GM19328 (cell line): ENCODE measurements around the gene COPS7B.

ENCODE experiments used
- ATAC-seq: cut with Tn5 transposase; IDR thresholded peaks from one replicate; pipeline ENCODE4 v1.9.1; 2021; ENCODE audit warnings: mild to moderate bottlenecking, moderate library complexity; ENCODE audit not compliant: unreplicated experiment

Gene COPS7B

DNA sequence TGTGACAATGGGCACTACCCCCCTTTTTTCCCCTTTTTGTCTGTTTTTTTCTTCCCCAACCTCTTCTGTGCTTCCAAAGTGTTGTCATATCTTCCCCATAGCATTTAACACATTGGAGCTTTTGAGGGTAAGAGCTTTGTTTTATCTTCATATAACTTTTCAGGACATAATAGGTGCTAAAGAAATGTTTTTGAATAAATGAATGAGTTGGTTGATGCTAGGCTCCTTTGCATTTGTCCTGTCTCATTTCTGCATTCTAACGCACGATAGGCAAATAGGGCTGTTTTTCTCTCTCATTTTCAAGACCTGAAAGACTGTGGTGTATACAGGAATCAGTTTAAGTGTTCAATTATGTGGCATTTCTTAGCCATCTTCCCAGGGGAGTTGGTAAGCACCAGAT is 832 bp upstream of the COPS7B start:
- ATAC-seq, result no peak

DNA sequence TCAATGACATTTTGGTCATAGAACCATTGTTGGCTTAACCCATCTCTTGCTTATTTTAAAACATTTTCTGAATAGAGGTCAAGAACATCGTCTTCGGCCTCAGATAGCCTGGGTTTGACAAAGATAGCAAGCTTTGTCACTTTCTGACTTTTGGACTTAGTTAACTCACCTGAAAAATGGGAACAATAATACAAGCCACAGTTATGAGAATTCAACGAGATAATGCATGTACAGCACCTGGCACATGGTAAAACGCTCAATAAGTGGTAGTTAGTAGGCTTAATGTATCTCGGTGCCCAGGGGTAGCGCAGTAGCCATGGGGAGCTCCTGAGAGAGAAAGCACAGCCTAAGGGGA is 446 bp upstream of the COPS7B start:
- no peak for ATAC-seq

DNA sequence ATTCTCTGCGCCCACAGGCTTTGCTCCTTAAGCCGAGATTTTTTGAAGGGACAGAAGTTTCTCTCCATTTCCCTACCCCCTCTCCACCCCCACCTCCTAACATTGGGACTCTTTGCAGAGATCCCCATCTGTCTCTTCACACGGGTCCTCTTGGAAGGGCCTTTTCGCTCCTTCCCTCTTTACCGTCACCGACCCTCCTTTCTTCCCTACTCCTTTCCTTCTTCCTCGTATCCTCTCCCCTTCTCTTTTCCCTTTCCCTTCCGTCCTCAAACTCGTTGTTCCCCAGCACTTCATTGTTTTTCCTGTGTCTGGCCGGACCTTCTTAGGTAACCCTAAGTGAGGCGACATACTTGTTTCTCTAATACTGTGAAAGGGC is 660 bp downstream of the COPS7B start:
- no peak for ATAC-seq

DNA sequence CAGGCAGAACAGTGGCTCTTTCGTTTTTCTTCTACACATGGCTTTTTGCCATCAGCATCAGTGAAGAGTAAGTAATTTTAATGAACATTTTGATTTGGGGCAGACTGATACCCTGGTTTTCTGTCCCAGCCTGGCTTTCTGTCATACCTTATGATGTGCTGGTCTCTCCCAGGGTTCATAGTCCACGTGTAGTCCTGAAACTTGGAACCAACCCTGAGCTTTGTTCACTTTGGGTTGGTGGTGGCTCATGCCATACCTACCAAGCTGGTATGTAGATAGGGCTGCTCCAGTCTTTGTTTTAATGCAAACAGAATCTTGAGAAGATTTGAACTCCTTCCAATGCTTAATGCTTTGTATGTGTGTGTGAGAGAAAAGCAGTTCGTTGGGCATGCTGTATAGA is 4.9 kb downstream of the COPS7B start:
- no peak for ATAC-seq

DNA sequence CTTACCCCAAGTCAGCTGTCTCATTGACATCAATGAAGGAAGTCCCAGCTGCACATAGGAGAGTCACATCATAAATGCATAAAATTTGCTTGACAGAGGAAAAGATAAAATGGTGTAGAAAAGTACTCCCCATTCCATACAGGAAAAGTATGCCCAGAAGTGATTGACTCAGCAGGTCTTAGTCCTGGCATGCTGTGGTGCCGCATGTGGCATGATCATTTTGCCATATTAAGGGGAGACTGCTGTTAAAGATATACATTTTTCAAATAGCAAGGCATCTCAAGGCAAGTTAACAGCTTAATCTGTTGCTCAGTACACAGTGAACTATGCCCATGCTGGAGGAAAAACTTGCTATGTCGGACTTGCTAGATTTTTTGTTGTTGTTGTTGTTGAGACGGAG is 8.1 kb downstream of the COPS7B start:
- ATAC-seq, result no peak

DNA sequence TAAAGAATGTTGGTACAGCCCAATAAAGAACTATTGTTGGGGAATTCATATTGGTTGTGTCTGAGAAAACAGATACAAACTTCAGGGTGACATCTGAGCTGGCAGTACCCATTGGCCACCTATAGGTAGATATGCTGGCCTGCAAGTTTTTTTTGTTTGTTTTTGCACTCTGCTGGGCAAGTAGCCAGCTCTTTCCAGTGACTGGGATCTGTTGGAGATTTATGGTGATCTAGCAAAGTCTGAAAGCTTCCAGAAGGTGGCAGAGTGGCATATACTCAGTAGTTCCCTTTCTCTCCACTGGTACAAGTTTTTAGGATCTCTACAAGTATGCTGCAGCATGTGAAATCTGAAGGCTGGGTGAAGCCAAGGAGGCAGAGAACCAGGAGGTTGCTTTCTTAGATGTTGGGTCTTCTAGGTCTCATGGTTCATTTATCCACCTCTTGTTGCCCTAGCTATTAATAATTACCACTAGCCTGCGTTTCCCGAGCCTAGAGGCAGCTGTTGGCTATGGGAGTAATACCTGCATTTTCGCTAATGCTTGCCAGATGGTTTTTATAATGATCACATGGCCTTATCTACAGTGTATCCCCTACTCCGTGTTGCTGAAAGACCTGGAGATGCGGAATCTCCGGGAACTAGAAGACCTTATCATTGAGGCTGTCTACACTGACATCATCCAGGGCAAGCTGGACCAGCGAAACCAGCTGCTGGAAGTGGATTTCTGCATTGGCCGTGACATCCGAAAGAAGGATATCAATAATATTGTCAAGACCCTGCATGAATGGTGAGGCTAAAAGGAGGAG is 9.5 kb downstream of the COPS7B start:
- no peak for ATAC-seq

DNA sequence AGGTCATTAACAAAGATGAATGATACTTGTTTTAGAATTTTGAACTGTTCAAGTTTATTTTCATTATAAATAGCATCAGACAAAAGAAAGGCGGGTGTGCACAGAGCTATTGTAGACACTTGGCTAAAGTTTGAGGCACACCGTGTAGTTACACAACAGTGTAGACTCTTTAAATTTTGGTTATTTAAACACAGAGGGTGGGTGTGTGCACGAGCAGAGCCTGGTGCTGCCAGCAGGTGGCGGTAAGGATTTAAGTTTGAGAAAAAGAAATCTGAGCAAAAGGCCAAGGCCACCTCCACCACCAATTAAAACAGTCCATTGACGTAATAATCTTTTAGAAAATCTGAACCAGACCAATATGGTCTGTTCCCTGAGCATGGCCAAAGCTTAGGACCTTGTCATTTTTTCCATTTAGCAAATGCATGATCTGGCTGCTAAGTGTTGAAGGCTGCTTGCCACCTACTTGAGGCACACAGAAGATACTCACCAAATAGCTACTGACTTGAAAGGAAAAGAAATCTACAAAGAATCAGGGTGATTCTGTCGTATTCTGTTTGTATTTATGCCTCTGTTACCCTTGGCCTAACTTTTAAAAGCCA is 14.3 kb downstream of the COPS7B start:
- no peak for ATAC-seq

DNA sequence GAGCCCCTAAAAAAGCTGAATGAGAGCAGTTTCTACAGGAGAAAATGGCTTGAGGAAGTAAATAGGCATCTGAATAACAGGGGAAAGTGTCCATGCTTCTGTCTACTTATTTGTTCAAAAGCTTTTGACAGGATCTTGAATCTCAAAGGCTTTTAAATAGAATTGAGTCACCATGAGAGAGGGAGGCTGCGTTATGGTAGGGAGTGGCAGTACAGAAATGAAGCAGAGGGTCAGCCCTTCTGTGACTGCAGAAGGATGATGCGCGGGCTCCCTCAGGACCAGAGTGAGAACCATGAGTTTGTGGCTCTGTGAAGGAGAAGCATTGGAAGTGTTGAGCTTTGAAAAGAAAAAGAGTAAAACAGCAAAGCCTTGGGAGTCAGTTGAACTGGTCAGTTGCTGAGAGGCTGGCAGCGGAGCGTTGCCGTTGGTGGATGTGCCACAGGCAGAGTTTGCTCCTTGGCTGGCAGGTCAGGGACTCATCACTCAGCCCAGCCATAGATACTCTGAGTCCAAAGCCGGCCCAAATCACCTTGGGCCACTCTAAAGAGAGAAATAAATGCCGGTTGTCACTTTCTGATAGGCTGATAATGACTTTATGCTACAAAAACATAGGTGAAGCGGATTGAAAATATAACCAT is 17.4 kb downstream of the COPS7B start:
- no peak for ATAC-seq

DNA sequence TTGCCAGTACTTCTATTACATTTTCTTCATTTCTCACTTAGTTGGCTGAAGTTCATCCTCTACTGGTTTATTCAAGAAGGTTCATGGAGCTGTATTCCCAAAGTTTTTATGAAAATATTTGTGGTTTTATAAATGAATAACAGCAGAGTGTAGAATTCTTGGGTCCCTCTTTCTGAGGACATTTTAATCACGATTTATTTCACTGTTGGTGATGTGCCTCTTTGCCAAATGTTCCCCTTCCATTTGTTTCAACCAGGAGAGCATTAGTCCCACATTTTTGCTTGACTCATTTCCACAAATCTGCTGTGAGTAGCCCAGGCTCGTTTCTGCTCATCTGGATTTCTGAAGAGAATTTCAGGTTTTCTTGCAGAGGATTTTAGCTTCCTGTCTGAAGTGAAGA is 20.8 kb downstream of the COPS7B start:
- no peak for ATAC-seq

DNA sequence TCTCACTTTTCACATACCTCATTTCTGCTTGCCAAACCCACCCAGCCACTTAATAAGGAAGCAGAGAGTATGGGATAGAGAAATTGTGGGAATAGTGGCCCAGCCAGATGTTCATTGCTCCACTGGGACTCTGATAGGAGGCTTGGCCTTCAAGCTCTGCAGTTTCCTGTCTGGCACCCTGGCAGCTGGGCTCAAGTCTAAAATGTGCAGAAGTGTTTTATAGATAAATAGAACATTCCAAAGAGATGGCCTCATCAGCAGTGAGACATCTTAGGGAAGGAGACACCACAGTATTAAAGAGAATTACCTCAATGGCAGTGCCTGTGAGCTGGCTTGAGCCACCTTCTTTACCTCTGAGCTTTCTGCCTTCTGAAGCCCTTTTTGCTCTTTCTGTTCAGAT is 24.7 kb downstream of the COPS7B start:
- ATAC-seq, result no peak

DNA sequence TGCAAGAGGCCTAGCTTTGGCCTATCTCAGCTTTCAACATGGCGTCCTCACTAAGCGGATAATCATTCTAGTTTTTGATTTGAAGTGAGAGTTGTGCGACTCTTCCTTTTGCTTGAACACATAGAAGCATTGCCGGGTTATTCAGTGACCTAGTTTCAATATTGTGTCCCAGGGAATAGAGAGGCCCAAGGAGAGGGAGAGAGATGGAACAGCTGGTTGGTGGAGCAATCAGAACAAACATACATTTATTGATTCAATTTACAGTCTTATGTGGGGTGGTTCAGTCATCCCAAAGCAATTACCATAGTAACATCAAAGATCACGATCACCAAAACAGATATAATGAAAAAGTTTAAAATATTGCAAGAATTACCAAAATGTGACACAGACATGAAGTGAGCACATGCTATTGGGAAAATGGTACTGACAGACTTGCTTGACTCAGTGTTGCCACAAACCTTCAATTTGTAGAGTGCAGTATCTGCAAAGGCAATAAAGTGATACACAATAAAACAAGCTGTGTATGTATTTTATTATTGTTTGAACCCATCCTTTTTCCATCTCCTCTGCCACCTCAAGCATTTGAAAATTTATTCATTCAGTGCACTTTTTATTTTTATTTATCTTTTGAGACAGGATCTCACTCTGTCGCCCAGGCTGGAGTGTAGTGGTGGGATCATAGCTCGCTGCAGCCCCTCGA is 30.2 kb downstream of the COPS7B start:
- no peak for ATAC-seq

DNA sequence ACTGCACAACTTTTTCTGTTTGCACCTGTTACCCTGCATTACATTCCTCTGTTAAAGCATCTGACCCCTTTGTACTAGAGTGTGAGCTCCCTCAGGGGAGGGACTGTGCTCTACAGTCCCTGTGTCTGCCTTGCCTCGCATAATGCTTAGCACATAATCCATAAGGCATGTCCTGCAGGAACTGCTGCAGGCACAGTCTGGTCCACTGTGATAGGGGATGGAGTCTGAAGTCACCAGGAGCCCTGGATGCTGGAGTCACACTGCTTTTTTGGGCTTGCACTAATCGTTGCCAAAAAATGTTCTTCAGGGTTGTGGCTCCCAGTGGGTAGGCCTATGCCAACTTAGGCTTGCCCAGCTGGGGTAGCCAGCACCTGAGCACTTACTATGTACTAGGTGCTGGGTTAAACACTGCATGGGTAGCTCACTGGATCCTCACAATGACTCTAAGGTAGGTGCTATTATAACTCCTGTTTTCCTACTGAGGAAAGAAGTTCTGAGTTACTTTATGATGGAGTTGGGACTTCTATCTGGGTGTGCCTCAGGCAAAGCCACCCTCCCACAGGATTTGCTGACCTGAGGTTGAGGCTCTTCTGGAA is 33.3 kb downstream of the COPS7B start:
- no peak for ATAC-seq

DNA sequence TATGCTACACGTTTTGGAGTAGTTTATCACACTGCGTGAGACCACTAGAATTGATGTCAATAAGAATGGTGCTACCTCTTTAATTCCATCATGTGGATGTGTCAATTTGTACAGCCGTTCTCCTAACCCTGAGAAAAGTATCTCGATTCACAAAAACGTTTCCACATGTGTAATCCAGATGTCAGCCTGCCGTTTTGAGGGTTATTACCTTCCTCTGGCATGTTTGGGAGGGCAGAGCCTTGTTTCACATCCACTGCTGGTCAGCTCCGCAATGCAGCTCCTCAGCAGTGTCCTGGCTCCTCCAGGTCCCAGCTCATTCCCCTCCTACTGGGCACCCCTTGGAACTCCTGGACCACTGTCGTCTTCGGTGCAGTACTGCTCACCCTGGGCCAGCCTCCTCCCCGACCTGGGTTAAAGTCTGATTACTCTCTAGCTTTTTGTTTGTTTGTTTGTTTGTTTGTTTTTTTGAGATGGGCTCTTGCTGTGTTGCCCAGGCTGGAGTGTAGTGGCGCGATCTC is 34.6 kb downstream of the COPS7B start:
- ATAC-seq, result no peak

DNA sequence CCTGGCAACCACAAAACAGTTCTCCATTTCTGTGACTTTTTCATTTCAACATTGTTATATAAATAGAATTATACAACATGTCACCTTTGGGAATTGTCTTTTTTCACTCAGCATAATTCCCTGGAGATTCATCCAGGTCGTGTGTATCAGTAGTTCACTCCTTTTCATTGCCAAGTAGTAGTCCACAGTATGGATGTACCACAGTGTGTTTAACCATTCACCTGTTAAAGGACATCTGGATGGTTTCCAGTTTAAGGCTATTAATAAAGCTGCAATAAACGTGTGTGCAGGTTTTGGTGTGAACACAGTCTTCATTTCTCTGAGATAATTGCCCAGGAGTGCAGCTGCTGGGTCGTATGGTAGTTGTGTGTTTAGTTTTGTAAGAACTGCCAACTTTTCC is 35.7 kb downstream of the COPS7B start:
- no peak for ATAC-seq

DNA sequence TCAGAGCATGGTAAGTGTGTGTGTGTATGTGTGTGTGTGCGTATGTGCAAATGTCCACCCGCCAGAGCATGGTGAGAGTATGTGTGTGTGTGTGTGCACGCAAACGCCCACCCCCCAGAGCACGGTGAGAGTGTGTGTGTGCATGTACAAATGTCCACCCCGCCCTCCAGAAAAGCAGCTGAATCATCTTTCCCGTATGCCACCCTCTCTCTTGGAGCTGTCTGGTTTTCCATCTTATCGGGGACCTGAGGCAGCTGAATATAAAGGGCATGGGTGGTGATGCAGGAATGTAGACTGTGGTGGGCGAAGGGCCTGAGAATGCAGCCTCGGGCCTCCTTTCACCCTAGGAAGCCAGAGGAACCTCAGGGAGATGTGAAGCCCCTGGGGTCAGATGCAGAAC is 66.9 kb downstream of the COPS7B start:
- no peak for ATAC-seq

DNA sequence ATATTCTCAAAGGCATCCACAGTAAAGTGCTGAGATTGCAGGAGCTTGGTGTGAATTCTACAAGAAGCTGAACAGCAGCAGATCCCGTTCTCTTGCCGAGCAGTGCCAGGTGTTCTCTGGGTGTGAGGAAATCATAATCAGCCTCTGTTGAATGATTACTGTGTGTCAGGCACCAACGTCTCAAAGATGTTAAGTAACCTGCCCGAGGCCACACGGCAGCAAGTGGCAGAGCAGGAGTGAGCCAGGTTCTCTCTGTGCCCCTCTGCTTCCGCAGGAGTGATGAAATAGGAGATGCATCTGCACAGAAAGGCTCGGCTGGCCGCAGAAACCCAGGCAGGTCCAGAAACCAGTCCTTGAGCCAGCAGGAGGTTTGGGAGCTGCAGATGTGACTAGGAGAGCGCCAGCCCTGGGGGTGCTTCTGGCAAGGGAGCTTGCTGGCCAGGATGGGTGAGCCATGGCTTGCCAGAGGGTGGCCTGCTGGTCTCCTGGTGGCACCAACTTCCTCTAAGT is 68.4 kb downstream of the COPS7B start:
- no peak for ATAC-seq

DNA sequence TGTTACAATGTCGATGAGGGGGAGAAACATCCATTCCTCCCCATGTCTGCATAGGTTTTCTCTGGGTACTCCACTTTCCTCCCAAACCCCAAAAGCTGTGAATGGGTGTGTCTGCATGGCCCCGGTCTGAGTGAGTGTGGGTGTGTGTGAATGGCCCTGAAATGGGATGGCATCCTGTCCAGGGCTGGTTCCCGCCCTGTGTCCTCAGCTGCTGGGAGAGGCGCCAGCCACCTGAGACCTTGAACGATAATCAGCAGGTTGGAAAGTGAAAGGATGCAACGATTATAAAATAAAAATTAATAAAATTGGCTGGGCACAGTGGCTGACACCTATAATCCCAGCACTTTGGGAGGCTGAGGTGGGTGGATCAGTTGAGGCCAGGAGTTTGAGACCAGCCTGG is 70.7 kb downstream of the COPS7B start:
- ATAC-seq, result no peak
